GM18909 (cell line): ENCODE measurements around the gene BTG3.

Experiments
- ATAC-seq: cut with Tn5 transposase; IDR thresholded peaks from one replicate; pipeline ENCODE4 v1.9.1; 2021; ENCODE audit warnings: mild to moderate bottlenecking; ENCODE audit not compliant: unreplicated experiment, poor library complexity

Gene BTG3, protein sequence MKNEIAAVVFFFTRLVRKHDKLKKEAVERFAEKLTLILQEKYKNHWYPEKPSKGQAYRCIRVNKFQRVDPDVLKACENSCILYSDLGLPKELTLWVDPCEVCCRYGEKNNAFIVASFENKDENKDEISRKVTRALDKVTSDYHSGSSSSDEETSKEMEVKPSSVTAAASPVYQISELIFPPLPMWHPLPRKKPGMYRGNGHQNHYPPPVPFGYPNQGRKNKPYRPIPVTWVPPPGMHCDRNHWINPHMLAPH

DNA sequence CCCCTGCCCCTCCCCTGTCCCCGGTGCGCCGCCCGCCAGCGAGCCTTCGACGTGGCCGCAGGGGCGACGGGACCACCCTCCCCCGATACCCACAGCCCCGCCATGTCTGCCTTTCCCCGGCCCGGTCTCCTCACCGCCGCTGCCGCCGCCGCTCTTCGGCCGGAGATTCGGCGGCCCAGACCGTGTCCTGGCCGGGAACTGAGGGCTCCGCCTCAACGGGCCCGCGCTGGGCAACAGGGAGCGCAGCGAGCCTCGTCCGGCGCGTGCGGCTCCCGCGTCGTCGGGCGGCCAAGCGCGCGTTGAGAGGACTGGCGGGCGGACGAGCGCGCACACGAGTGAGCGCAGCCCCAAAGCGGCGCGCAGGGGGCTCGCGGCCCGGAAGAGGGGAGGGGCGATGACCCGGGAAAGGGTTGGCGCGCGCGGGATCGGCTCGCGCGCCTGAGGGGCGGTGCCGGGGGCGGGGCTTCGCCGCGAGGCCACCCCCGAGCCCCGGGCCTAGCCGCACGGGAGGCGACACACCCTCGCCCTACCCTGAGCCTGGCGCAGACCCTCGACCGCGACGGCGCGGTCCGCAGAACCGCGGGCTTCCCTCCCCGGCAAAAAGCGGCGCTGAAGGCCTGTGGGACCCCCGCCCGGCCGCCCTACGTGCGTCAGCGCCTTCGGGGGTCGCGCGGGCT lies at the start of gene BTG3:
BTG3 (minus strand) TSS at position 337 of the 677 bp plus-strand sequence. CDS start 3,757 bp downstream, outside the sequence.
- peak; percentile 79 for ATAC-seq

DNA sequence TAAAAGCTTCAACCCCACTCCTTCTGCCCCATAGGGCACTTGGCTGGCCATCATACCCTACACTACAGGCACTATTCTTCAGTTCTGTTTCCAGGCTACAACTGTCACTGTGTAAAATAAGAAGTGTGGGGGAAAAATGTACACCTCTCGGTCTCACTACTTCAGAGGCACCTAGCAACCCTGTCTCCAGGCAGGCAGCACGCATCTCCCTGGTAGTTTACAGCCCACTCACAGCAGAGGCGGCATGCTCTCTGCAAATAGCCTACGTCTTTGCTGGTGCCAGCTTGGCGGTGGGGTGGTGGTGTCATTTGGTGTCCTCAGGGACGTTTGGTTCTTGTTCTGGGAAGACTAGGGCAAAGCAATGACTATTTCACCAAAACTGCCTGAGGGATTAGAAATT lies 48.2 kb upstream of the BTG3 start:
- no peak for ATAC-seq

DNA sequence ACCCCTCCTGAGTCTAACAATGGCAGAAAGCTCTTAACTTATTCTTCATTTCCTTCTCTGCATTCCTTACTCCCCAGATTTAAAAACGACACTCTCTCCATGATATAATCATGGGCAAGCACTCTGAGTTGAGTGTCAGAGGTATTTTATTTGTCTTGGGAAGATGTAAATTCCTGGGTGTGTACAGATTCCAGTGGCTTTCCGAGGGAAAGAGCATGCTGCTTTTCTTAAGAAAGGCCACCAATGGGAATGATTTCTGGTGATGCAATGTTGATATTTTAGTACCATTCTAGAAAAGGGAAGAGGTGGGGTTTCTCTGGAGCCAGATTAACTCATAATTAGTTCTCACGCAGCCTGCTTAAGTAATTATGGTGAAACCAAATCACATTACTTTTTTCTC lies 47.8 kb upstream of the BTG3 start:
- ATAC-seq, result no peak

DNA sequence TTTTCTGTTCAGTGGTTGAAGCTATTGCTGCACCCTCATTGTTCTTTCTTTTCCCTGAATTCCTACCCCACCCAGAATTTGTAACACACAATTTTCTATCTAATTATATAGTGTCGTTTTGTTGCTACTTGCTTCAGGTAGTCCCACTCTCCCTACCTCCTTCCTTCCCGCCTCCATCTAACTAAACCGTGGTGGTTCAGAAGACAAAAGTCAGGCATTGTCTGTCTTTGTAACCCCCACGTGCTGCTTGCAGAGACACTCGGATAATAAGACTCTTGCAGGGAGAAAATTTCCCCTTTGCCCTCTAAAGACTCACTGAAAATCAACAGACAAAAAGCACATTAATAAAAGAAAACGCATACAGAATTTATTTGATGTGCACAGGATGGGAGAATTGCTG lies 46.2 kb upstream of the BTG3 start:
- ATAC-seq, result no peak

DNA sequence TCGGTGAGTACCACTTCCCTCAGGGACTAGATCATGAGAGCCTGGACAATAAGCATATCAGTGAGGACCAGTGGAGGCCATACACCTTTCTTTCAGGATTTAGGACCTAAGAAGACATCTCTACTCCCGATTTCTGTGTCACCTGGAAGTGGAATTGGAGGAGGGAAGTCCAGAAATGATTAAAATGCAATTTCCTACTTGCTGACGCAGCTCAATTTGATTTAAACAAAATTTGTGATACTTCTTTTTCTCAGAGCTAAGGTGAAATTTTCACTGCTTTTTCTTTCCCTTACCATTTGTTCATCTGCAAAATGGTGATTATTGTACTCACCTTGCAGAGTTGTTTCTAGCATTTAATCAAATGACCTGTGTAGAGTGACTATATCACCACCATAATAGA lies 38.8 kb upstream of the BTG3 start:
- ATAC-seq, result no peak

DNA sequence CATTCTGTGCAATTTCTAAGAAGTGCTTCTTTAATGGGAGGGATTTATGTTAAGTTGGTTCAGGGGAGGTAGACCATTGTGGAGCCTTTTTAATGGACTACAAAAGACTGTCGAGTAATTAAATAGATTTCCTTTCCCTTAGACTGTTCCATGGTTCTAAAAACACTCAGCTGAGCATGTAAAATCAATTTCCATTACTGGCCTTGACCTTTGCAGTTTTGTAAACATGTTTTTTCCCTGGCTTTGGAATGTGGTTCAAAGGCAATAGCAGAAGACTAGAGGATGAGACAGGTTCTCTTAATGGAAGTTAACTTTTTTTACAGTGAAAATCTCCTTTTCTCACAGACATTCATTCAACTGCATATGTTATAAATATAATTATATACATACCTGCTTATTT lies 37.6 kb upstream of the BTG3 start:
- no peak for ATAC-seq

DNA sequence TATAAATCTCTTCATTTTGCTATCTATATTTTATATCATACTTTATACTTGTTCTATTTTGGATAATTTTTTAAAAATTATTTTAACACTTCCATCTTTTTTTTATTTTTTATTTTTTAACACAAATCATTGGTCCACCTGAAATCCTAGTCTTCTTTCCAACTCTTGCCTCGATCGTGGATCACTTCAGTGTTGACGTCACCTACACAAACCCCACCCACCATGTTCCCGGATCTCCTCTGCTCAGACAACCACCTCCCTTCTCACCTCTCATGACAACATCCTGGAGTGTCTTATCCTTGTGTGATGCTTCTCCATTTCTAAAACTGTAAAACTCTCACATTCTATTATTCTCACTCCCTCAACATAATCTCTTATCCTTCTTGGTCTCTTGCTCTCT lies 34.1 kb upstream of the BTG3 start:
- ATAC-seq, result no peak

DNA sequence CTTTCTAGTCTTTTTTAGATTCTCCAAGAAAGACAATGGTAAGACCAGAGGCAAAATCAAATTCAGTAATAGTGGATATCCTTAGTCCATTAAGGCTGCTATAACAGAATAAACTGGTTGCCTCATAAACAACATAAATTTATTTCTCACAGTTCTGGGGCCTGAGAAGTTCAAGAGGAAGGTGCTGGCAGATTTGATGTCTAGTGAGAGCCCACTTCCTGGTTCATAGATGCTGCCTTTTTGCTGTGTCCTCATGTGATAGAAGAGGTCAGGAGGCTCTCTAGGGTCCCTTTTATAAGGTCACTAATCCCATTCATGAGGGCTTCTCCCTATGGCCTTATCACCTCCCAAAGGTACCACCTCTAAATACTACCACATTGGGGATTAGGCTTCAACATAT lies 31.5 kb upstream of the BTG3 start:
- ATAC-seq, result no peak

DNA sequence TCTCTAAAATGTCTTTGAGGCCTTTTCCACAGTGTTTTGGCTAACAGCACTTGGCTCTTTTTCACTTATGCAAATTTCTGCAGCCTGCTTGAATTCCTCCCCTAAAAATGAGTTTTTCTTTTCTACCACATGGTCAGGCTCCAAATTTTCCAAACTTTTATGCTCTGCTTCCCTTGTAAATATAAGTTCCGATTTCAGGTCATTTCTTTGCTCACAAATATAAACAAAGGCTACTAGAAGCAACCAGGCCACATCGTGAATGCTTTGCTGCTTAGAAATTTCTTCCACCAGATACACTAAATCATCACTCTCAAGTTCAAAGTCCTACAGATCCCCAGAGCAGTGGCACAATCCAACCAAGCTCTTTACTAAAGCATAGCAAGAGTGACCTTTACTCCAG lies 28.1 kb upstream of the BTG3 start:
- no peak for ATAC-seq

DNA sequence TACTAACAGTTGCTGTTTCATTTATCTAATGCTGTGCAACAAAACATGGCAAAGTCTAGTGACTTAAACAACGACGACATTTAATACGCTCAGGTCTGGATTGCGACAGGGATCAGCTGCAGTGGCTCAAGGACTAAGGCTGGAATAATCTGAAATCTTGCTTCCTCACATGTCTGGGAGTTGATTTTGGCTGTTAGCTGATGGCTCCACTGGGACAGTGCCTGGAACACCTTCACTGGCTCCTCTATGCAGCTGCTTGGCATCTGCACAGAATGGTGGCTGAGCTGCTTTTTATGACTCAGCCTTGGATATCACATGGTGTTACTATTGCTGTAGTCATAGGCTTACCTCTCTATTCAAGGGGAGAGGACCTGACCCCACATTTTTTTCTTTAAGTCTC lies 24.0 kb upstream of the BTG3 start:
- no peak for ATAC-seq

DNA sequence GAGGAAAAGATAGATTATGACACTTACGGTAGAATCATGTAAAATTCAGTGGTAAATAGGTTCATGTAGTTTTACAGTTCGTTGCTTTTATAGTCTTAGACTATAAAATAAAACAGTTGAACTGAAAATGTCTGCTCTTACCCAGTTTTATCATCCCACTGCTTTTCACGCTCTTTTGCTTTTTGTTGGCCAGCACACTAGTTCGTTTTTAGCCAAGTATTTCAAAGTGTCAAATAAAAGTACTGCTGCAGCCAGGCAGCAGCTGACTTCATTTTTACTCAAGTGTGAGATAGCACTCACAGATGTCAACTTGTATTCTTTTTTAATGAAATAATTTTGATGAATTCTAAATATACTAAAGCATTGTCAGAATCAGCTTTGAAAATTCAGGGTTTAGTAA lies 18.5 kb upstream of the BTG3 start:
- ATAC-seq, result no peak

DNA sequence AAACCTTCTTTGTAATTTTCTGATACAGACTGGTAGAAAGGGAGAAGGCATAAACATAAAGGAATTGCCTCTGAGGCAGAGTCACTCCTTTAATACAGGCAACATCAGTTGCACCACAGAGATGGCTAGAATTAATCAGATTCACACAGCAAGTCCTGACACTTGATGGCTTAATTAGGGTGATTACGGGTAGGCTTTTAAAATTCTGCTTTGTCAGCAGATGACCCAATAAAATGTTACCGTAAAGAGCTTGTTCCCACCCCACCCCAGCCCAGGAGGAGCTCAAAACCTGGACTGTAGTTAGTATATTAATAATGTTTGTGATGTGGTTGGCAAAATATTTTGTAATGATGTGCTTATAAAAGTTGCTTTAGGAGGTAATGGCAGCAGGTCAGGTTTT lies 9.3 kb upstream of the BTG3 start:
- ATAC-seq, result no peak

DNA sequence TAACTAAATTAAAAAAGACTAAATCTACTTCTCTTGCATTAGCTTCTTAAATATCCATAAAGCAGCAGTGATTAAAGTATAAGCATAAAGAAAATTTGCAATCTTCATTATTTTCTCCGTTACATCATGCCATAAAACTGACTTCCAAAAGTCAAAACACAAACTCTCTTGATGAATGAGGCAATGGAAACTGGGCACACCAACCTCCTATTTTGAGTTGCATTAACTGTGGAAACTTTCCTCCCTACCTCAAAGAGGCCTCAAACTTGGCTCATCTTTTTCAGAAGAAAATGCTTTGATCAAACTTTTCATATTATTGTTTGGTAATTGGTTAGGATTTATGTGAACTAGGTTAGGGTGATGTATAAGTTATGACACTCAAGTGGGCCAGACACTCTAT lies 4.1 kb upstream of the BTG3 start:
- no peak for ATAC-seq

DNA sequence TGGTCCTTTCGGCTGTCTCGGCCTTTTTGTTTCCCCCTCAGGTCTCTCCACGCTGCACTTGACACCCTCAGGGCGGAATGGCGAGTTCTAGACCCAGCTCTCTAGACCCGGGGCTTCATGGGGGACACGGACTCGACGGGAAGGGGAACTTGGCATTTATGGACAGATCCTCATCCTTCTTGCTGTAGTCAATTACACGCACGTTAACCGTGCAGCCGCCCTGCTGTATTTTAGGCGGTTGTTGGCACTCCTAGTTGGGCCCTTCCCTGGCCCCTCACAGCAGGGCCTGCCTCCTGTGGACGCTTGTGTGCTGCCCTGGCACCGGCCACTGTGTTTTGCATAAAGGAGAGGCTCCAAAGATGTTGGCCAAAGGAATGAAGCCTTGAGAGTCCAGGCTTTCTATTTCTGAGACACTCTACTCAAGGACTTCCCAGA lies 558 bp upstream of the BTG3 start:
- no peak for ATAC-seq

DNA sequence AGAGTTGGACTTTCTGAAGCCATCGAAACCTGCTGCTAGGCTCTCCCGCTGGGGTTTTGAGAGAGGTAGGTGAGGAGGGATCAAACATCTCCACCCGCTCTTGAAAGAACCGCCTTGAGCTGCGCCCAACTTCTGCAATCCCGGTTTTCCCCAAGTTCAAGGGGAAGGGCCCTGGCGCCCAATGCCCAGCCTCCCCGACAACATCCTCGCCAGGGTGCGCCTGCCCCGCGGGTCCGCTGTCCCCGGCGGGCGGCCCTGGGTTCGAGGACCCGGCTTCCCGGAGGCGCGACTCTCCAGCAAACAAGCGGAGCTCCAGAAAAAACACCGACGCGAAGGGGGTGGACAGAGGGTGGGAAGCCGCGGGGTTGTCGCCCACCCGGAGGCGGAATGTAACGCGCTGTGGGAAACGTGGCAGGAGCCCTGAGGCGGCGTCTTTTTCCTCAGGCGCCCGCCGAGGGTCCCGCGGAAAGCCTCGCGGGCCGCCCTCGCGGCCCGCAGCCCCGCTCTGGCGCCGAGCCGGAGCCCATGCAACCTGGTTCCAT lies 607 bp downstream of the BTG3 start:
- peak; percentile 4 for ATAC-seq

DNA sequence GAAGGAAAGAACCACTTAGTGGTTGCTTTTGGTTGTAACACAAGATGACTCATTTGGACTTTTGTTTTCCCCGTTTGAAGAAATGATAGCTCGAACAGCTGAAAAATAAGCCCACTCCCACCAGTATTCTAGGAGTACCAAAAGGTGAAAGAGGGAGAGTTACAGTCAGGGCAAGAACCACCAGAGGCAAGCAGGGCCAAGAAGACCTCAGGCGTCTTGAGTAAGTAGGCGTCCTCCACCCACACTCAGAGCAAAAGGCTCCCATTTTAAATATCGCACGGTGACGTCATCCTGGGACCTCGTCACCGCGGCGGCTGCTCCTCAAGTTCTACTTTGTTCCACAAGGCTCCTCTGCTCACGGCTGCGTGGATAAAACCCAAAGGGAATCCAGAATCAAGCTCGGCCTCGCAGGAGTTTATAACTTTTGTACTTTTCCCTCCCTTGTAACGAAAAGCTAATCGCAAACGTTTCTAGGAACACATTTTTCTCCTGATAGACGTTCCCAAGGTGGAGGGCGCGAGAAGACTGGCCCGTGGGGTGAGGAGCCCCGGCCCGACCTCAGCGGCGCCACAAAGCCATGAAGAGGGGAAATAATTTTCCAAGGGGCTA lies 1.2 kb downstream of the BTG3 start:
- peak; percentile 69 for ATAC-seq

DNA sequence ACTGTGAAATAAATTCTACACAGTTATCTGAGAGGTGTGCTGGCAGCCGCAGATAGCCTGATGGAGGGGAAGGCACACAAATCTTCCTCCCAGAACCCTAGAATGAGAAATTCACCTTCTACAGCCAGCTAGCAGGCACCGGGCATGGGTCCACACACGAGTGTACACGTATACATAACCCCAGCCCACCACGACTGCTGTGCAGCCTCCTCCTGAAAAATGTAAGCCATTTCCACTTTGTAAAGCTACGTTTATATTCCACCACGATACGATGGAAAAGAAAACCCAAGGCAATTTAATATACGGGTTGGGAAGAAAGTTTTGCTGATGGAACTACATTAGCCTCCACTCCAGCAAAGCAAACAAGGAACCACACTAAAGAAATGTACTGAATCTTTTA lies 1.8 kb downstream of the BTG3 start:
- ATAC-seq, result no peak

DNA sequence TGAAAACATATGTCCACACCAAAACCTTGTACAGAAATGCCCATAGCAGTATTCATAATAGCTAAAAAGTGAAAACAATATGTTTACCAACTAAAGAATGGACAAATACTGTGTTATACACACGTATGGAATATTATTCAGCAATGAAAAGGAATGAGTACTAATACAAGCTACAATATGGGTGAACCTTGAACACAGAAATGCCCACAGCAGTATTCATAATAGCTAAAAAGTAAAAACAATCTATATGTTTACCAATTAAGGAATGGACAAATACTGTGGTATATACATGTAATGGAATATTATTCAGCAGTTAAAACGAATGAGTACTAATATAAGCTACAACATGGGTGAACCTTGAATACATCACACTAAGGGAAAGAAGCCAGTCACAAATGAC lies 3.0 kb downstream of the BTG3 start:
- ATAC-seq, result no peak

DNA sequence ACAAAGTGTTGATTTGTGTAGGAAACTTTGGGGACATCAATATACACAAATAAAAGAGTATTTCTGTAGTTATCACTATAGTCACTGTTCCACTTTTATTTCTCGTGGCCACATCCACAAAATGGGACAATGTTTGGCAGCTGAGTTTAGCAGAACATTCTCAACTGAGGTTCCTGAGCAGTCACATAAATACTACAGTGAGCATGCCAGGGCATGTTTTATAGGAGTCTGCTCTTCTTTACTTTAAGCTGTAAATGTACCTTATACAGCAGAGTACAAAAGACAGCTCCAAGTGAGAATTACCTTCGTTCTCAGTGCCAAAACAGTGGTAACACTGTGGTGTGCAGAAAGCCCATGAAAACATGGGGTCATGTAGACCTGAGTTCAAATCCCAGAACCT lies 5.0 kb downstream of the BTG3 start:
- no peak for ATAC-seq

DNA sequence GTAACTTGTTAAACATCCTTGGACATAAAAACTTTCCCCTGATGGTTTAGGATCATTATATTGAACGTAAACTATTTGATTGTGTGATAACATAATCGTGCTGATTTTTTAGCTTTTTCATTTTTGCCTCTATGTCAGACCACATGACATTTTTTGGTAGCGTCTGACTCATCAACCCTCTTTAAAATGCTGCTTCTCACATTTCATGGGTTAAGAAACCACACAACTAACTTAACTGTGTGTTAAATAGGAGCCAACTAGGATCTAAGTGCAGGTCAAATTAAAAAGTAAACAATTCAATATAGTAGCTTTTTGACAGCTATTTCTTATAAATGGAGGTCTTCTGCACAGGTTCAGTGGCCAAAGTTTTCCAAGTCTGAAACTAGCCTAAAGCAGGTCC lies 9.8 kb downstream of the BTG3 start:
- no peak for ATAC-seq

DNA sequence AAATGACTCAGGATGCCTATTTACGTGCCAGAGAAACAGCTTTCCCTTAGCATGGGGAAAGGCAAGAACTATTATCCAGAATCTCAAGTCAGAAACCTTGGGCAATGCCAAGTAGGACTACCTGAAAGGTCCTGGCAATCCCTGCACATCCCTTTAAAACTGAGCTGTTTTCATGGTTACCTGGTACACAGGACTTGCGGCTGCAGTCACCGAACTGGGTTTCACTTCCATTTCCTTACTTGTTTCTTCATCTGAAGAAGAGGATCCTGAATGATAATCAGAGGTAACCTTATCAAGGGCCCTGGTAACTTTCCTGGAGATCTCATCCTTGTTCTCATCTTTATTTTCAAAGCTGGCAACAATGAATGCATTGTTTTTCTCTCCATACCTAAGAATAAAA lies 14.3 kb downstream of the BTG3 start:
- ATAC-seq, result peak; percentile 86

DNA sequence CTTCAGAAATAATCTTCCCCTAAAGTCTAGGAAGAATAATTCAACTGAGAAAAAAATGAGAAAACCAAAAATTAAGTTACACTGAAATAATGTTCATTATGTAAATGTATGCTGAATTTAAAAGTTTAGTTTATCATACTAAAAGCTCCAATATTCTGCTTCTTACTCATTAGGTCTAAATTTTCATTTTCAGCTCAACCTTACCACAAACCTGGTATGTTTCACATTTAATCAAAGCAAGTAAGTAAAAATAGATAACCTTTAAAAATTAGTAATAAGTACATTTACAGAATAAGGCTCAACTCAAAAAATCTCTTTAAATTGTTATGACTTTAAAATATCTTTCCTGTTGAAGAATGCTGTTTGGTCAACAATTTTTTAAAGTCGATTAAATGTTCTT lies 15.0 kb downstream of the BTG3 start:
- no peak for ATAC-seq
